Effector memory CD4-positive, alpha-beta T cell (primary cell): ENCODE measurements around the gene SATB2.

Experiments used
- DNase-seq, 3 donors: peaks; one replicate each; pipeline ENCODE4 v3.0.0-alpha.2; 2020
- H3K27ac ChIP-seq: 2 replicates; pipeline ENCODE4 v1.7.0; 2013; ENCODE audit warnings: mild to moderate bottlenecking, low read length, moderate library complexity; ENCODE audit not compliant: insufficient read depth, poor library complexity, severe bottlenecking
- H3K27me3 ChIP-seq: replicated peaks from 2 replicates; pipeline ENCODE4 v1.7.0; 2013; ENCODE audit warnings: mild to moderate bottlenecking, low read length; ENCODE audit not compliant: insufficient read depth, control insufficient read depth, poor library complexity, severe bottlenecking
- H3K36me3 ChIP-seq: 2 replicates; pipeline ENCODE4 v1.7.0; 2013; ENCODE audit warnings: mild to moderate bottlenecking, low read length, moderate library complexity; ENCODE audit not compliant: control insufficient read depth, insufficient read depth
- H3K4me1 ChIP-seq: 2 replicates; pipeline ENCODE4 v1.7.0; 2013; ENCODE audit warnings: low read length, mild to moderate bottlenecking; ENCODE audit not compliant: control insufficient read depth, insufficient read depth, poor library complexity, severe bottlenecking
- H3K4me3 ChIP-seq: 2 replicates; pipeline ENCODE4 v1.7.0; 2013; ENCODE audit warnings: low read length, low read depth, mild to moderate bottlenecking; ENCODE audit not compliant: insufficient read depth, poor library complexity, severe bottlenecking
- H3K9me3 ChIP-seq: 2 replicates; pipeline ENCODE4 v1.7.0; 2013; ENCODE audit warnings: mild to moderate bottlenecking, low read length, moderate library complexity; ENCODE audit not compliant: control insufficient read depth

The SATB2 gene

DNA sequence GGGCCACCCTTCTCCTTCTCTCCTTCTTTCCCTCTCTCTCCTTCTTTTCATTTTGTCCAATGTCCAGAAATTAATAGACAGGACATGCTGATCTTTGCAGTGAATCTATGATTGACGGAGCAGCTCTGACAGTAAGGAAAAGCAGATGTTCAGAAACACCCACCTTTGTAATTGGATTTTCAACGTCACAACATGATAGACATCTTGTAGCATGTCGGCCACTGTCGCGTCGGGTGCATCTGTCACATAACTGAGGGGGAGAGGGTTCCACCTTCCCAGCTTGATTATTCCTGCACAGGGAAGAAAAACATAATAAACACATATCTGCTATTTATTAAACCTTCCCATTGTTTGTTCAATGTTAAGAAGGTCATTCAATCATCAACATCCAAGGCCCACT, 76.2 kb downstream of the SATB2 start:
- H3K36me3 ChIP-seq, result no peaks in the 10 kb centered on the region
- H3K4me1 ChIP-seq, result no peaks in the 10 kb centered on the region
- H3K27ac ChIP-seq, result no peak overlapping the region
- H3K4me3 ChIP-seq, result no peak overlapping the region
- no peaks in the 10 kb centered on the region for H3K27me3 ChIP-seq
- H3K9me3 ChIP-seq, result no peaks in the 10 kb centered on the region
- no peak for DNase-seq

DNA sequence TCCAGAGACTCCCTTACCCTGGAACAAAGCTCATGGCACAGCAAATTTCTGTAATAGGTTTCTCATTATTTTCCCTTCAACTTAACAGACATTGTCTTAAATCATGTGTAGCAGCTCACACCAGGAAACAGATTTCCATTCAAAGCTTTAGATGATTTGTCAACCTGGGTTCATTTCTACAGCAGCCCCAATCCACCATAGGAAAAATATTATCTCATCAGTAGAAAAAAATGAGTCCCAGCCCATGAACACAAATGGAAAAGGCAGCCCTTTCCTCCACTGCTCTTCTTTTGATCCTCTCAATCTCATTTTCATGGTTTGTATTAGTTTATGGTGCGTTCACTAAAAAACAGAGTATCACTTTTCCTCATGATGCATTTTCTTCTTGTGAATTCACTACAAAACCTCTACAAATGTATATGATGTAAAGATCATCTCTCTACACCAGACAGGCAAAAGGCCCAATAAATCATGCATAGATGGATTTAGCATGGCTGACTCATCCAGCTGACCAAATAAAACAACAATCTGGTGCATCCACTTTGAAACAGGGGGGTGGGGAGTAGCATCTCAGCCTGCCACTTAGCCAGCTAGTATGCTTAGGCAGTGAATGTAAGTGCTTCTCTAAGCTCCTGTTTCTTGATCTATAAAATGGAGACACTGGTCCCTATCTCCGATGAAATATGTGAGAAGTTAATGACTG, 78.6 kb downstream of the SATB2 start:
- H3K27me3 ChIP-seq, result no peaks in the 10 kb centered on the region
- no peaks in the 10 kb centered on the region for H3K36me3 ChIP-seq
- DNase-seq, result no peak
- no peaks in the 10 kb centered on the region for H3K9me3 ChIP-seq
- no peak overlapping the region for H3K4me3 ChIP-seq
- H3K27ac ChIP-seq, result no peak overlapping the region
- H3K4me1 ChIP-seq, result no peaks in the 10 kb centered on the region

DNA sequence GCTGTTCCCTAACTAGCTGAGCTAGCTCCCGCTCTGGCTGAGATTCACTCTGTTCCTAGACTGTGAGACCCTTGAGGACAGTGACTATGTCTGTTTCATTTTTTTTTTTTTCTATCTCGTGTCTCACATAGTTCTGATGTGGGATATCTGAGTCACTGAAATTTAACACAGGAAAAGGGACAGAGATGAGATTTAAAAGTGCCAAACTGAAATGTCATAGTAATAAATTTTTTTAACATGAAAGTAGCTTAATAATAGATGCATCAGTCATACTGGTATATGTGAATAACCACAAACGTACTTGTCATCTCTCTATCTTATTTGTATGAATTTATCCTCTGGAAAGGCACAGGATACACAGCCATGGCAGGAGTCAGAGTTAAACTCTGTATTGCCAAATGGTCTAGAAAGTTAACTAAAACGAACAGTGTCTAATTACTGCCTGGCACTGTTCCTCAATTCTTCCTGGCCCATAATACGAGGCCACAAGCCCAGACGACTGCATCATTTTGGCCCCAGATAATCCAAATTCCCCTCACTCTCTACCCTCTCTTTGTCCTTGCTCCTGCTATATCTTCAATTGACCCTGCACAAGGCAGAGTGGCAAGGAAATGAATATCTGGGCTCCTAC, 87.5 kb downstream of the SATB2 start:
- H3K4me1 ChIP-seq, result no peaks in the 10 kb centered on the region
- no peaks in the 10 kb centered on the region for H3K36me3 ChIP-seq
- no peak overlapping the region for H3K4me3 ChIP-seq
- H3K27me3 ChIP-seq, result no peaks in the 10 kb centered on the region
- DNase-seq, result no peak
- H3K27ac ChIP-seq, result no peak overlapping the region
- no peaks in the 10 kb centered on the region for H3K9me3 ChIP-seq

DNA sequence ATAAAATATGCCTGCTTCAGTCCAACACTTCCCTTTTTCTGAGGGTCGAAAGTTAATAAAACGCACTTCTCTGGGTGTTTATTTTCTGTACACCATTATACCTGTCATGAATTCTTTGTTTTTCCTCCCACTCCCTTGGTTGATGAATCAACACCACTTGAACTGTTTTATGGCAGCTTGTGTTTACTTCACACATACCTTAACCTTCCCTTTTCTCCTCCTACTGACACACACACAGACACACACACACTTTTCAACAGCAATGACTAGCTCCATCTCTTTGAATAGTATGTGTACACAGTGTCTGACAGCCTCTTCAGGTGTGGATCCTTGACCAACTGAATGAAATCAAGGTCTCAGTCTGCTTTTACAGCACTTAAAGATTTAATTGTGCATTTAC, 91.3 kb downstream of the SATB2 start:
- Histone ChIP-seq H3K4me3 (no peak overlapping the region), H3K27ac (no peak overlapping the region), H3K9me3 (no peaks in the 10 kb centered on the region), H3K4me1 (no peaks in the 10 kb centered on the region), H3K27me3 (no peaks in the 10 kb centered on the region), H3K36me3 (no peaks in the 10 kb centered on the region)
- DNase-seq, result no peak

DNA sequence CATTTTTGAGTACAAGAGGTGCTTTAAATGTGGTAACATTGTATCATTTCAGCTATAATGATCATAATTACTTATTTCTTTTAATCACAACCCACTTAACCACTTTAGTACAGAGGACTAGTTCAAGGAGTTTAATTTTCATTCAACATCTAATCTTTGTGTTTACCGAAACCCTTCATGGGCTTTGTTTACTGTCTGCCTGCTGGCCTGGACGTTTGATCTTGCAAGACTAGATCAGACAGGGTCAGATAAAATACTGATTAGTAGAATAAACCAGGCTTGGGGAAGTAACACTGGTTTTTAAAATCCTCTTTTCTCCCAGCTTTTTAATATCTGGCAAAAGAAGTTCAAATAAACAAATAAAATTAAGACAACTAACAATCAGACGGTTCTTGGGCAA, 93.6 kb downstream of the SATB2 start:
- no peaks in the 10 kb centered on the region for H3K9me3 ChIP-seq
- H3K4me1 ChIP-seq, result no peaks in the 10 kb centered on the region
- no peak overlapping the region for H3K4me3 ChIP-seq
- no peaks in the 10 kb centered on the region for H3K27me3 ChIP-seq
- no peak overlapping the region for H3K27ac ChIP-seq
- DNase-seq, result no peak
- H3K36me3 ChIP-seq, result no peaks in the 10 kb centered on the region

DNA sequence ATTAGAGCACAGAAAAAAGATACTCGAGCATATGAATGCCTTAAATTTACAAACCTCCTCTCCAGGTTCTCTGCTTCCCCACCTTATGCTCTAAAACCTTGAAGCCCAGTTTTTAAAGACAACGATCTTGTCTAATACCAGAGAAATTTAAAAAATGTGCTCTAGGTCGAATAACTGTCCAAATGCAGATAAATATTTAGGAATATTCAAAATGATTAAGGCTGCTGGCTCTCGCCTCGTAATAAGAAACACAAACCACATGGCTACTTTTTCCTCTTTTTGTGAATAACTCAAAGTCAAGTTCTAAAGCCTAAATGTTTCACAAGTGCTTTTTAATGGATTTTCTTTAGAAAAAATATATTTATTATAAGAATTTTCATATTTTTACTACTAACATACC, 101.3 kb downstream of the SATB2 start:
- Histone ChIP-seq H3K4me1 (no peaks in the 10 kb centered on the region), H3K9me3 (no peaks in the 10 kb centered on the region), H3K27me3 (no peaks in the 10 kb centered on the region), H3K27ac (no peak overlapping the region), H3K4me3 (no peak overlapping the region), H3K36me3 (no peaks in the 10 kb centered on the region)
- DNase-seq, result no peak

DNA sequence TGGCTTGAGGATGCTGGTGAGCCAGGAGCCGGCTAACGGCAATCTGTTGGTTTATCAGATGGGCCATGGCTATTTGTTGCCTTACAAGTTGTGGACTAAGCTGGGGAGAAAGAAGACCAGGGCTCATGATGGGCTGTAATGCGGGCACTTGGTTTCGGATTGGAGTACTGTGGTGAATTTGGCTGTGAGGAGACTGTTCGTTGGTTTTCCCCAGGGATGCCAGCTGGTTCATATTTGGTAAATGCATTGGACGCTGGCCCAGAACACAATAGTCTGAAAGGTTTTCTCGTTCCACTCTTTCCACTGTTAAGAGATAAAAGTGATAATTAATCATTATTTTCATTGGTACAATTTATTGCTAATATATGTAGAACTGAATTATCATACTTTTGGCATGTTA, 108.9 kb downstream of the SATB2 start:
- H3K27ac ChIP-seq, result no peak overlapping the region
- no peaks in the 10 kb centered on the region for H3K4me1 ChIP-seq
- no peak for DNase-seq
- no peaks in the 10 kb centered on the region for H3K9me3 ChIP-seq
- no peaks in the 10 kb centered on the region for H3K27me3 ChIP-seq
- no peak overlapping the region for H3K4me3 ChIP-seq
- H3K36me3 ChIP-seq, result no peaks in the 10 kb centered on the region

DNA sequence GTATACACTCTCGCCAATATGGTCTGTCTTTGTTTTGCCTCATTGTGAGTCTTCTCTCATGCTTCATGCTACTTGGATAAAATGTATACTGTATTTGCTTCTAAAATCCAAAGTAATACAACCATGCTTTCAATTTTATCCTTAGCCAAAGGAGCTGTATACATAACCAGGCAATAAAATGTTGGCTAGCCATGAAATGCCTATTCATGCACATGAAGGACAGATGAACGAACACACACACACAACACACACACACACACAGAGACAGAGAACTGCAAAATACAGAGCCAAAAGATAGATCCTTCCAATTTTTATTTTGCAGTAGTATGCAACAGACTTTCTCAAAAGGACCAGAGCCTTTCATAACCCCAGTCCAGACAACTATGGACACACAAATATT, 113.7 kb downstream of the SATB2 start:
- Histone ChIP-seq H3K36me3 (no peaks in the 10 kb centered on the region), H3K27ac (no peak overlapping the region), H3K9me3 (no peaks in the 10 kb centered on the region), H3K4me1 (no peaks in the 10 kb centered on the region), H3K27me3 (no peaks in the 10 kb centered on the region), H3K4me3 (no peak overlapping the region)
- no peak for DNase-seq

DNA sequence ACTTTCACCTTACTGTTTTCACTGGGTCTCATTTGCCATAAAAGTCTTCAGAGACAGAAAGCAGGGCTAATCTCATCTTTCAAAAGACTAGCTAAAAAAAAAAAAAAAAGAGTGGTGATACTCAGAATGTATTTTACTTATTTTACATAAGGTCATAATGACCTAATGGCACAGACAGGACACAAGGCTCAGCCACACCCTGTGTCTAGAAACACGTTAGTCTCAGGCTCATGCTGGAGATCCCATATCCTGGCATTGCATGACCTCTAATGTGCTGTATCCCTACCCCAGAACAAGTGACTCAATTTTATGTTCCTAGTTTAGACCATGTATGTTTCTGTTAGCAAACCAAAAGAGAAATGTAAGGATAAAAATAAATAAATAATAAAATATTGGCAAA, 115.4 kb downstream of the SATB2 start:
- H3K9me3 ChIP-seq, result no peaks in the 10 kb centered on the region

DNA sequence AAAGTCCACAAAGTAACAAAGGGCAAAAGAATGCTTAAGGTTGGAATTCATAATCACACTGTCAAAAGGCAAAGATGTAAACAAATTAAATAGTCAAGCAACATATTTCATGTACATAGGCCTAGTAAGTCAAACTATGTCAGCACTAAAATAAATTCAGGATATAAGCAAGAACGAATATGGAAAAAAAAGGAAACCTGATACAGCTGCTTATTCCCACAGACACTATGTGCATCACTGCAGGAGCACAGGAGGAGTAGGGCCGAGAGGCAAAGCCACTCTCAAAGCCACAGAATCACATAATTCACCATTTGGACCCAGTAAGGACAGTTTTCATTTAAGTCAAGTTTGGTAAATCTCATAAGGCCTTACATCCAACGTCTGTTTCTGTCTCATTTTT, 116.6 kb downstream of the SATB2 start:
- H3K9me3 ChIP-seq, result no peaks in the 10 kb centered on the region
- no peak overlapping the region for H3K4me3 ChIP-seq
- DNase-seq, result no peak
- H3K36me3 ChIP-seq, result no peaks in the 10 kb centered on the region
- H3K27me3 ChIP-seq, result no peaks in the 10 kb centered on the region
- no peaks in the 10 kb centered on the region for H3K4me1 ChIP-seq
- H3K27ac ChIP-seq, result no peak overlapping the region

More for the DNA sequence above, 115.4 kb downstream of the SATB2 start:
- H3K36me3 ChIP-seq, result no peaks in the 10 kb centered on the region
- H3K4me3 ChIP-seq, result no peak overlapping the region
- DNase-seq, result no peak
- no peaks in the 10 kb centered on the region for H3K27me3 ChIP-seq
- no peaks in the 10 kb centered on the region for H3K4me1 ChIP-seq
- no peak overlapping the region for H3K27ac ChIP-seq
